Kidney glomerular epithelial cell (primary cell): ENCODE results near the gene STT3A.
"Not testable (repeated sequence)": the region's sequence is repeated elsewhere in the genome, so short reads cannot be mapped to it uniquely, and the experiment has no call there.

Source experiments
- DNase-seq: peaks from one replicate; lab custom pipeline; 2025; lab: John Stamatoyannopoulos, UW

STT3A gene

GRCh38 chr11:125592305-125593113 lies at the start of gene STT3A:
Gene STT3A, plus strand, starts transcription at chr11:125592852. Its CDS starts 3,064 bp downstream, at chr11:125595916.
- DNase-seq = peak; percentile 99

GRCh38 chr11:125550780-125551179 lies 41.9 kb upstream of the STT3A start:
- no peak for DNase-seq

- DNase-seq = no peak
These were observed 40.8 kb upstream of the STT3A start for GRCh38 chr11:125551835-125552342.

GRCh38 chr11:125552927-125553326 lies 39.7 kb upstream of the STT3A start:
- no peak for DNase-seq

- no peak for DNase-seq
These were observed 39.3 kb upstream of the STT3A start for GRCh38 chr11:125553357-125553756.

DNA sequence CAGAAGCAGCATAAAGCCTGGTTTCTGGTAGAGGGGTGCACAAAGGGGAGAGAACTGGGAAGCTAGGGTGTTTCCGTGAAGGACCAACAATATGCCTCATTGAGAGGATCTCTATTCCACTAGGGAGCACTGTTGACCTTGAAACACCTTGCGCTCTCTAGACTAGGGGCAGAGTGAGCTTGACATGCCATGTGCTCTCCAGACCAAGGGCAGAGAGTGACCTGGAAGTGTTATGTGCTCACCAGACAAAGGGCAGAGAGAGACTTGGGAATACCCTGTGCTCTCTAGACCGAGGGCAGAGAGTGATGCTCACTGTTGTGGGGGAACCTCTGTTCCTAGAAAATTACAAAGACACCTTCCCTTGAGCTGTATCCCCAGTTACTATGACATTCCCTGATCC lies 38.6 kb upstream of the STT3A start:
- no peak for DNase-seq

DNA sequence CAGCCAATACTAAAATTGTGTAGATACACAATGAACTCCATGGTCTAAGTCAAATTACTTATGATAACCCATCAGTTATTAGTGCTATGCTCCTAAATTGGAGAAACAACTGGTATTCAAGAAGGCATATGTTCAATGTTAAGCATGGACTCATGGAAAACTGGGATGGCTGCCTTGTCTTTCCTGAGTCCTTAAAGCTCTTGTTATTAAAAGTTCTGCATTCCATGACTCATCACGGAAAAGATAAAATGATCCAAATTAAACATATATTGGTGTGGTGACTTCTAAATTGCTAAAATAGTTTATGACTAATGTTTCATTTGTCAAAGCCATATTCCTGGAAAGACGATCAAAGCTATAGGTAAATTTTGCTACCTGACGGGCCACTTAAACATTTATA lies 32.8 kb upstream of the STT3A start:
- DNase-seq = no peak

GRCh38 chr11:125561924-125562323 lies 30.7 kb upstream of the STT3A start:
- no peak for DNase-seq

- DNase-seq = no peak
These were observed 30.2 kb upstream of the STT3A start for GRCh38 chr11:125562430-125562829.

DNA sequence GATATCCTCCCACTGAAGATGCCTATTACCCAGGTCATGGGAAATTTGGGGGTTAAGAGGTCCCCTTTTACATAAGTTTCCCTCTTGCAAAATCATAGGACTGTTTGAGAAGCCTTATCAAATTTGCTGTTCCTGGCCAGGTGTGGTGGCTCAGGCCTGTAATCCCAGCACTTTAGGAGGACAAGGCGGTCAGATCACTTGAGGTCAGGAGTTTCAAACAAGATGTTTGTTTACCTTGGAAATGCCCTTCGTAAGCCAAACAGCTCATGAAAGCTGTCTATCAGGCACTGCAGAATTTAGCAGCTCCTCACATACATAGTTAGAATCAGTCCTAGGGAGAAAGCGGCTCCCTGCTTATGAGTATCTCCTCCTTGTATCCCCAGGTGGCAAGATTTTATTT lies 28.3 kb upstream of the STT3A start:
- DNase-seq = no peak

DNA sequence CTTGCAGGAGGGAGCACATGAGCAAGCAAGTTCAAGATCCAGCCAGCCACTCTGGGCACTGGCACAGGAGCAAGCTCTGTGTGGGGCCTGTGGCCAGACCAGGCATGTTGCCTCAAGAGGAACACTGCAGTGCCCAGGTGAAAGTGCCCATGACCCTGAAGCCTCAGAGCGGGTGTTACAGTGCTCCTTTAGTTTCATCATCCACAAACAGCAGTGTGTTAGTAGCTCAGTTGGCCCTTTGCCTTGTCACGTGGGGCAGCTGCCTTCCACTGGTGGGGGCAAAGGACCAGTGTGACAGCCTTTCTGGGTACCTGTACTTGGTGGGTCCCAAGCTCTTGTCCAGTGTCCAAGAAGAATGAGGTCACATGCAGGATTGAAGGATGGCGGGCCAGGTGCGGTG lies 26.4 kb upstream of the STT3A start:
- no peak for DNase-seq

DNA sequence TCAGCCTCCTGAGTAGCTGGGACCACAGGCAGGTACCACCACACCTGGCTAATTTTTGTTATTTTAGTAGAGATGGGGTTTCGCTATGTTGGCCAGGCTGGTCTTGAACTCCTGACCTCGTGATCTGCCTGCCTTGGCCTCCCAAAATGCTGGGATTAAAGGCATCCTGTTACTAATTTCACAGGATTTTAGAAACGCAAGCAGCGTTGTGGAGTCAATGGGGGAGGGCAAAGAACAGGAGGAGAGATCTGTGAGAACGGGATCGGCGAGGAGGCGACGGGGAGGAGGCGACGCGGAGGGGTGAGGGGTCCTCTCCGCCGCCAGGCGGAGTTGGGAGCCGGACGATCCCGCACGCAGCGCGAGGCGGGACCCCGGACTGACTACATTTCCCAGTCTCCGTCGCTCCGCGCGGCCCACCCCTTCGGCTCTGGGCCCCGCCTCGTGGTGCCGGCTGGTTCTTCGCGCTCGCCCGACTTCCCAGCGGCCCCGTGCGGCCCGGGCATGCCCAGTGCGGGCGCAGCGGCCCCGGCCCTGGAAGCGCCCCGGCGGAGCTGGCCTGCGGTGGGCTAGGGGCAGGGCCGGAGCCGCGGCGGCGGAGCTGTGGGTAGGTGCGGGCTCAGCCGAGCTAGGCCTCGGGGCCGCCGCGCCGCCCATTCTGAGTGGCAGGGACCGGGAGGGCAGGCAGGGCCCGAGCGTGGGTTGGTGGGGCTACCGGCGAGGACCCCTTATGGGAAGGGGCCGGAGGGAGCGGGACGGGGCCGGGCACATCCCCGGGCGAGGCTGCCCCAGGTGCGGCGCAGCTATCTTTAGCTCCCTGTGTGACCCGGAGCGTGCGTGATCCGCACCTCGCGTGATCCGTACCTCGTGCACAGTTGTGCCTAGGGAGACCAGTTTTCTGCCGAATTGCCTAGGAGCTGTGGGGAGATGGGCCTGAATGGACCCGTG lies 23.4 kb upstream of the STT3A start, which contains the start of gene EI24:
Gene EI24 (plus strand): TSS at position 508 of the 945 bp plus-strand sequence. CDS start 3,051 bp downstream, outside the sequence.
- peak; percentile 68 for DNase-seq

DNA sequence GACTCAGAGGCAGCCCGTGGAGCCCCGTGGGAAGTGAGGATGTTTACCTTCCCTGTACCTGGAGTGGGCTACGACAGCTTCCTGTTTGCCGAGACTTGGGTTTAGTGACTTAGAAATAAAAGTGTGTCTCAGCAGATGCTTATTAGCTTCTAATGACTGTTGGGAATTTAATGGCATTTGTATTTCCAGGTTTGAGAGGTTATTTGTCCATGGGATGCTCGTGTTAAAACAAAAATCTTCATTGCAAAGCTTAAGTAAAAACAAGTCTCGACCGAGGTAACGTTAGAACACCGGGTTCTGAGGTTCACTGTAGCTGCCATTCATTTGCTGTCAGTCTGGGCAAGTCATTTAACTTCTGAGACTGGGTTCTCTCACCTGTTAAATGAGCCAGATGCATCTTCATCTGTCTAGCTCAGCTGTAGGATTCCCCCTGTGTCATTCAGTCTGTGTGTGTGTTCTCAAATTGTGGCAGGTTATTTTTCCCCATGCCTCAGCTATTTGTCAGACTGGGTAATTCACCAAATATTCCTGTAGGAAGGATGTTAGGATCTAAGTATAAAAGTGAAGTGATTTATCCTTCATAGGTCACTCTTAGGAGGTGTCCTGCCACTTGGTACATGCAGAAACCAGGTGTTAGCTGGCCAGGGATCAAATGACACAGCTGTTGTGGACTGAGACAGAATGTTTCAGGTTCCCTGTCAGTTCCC lies 22.6 kb upstream of the STT3A start:
- DNase-seq = no peak

- DNase-seq = no peak
These were observed 21.7 kb upstream of the STT3A start for GRCh38 chr11:125570952-125571351.

- DNase-seq = no peak
These were observed 19.7 kb upstream of the STT3A start for GRCh38 chr11:125572916-125573315.

- not testable (repeated sequence) for DNase-seq
These were observed 15.5 kb upstream of the STT3A start for GRCh38 chr11:125577181-125577580.

DNA sequence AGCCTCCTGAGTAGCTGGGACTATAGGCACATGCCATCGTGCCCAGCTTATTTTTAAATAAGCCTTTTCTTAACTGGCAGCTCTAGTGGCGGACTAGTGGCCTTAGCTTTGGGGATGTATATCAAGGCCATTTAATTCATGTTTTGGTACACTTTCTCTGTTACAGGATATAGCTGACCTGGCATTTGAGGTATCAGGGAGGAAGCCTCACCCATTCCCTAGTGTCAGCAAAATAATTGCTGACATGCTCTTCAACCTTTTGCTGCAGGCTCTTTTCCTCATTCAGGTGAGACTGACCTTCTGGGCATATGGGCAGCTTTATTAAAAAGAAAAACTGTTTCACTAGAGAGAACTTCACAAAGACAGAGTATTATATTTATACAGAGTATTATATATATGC lies 13.9 kb upstream of the STT3A start:
- DNase-seq = no peak

- DNase-seq = no peak
These were observed 12.8 kb upstream of the STT3A start for GRCh38 chr11:125579811-125580210.

DNA sequence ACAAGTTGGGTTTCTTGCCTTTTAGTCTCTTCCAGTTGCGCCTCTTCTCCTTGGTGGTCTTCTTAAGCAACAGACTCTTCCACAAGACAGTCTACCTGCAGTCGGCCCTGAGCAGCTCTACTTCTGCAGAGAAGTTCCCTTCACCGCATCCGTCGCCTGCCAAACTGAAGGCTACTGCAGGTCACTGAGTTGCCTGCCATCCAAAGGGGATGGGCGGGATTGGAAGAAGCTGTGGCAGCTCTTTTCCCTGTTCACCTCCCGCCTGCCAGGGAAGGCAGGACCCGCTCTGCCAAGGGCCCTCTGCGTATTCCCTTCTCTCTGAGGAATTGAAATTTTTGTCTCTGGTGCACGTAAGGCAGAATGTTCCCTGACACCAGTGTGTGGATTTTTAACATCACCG lies 9.2 kb upstream of the STT3A start:
- DNase-seq = no peak

- no peak for DNase-seq
These were observed 7.2 kb upstream of the STT3A start for GRCh38 chr11:125585487-125585886.

DNA sequence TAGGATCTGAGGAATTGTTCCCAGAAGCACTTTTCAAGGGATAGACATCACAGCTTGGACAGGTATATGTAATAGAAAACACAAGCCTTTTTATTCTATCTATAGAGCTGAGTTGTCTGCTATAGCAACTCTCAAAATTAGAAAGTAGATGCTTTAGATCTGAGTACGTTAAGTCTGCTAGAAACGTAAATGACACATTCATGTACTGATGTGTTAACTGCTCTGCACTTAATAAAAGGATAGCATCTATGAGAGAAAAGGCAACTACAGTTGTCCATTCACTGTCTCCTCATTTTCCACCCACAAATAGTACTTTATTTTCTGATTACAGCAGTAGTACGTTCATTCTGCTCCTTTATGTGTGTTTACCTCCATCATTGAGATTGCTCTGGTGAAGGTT lies 6.0 kb upstream of the STT3A start:
- DNase-seq = no peak

DNA sequence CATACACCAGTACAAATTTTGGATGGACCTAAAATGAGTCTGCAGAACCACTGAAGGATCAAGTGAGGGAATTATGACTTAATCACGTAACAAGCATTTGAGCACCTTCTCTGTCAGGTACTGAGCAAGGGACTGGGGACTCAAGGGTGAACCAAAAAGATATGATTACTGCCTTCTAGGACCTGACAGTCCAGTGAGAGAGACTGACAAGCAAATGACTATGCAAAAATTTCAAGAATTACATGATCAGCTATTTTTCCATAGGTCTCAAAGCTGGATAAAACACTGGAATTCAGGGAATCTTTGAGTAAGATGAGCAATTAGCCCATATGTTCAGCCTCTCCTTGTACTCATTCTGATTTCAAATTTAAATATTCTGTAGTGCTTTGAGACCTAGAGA lies 5.2 kb upstream of the STT3A start:
- no peak for DNase-seq
